Activated naive CD4-positive, alpha-beta T cell (primary cell): Measurements from ENCODE around the gene CSF2RB.

Experiments used
- DNase-seq, 4 experiments: peaks; one replicate each; lab custom pipeline; 2025; lab: John Stamatoyannopoulos, UW

CSF2RB gene

GRCh38 chr22:36921309-36922104 is 8.1 kb downstream of the CSF2RB start:
- DNase-seq, result no peak

- DNase-seq, result no peak
Measured at GRCh38 chr22:36922105-36922608, 8.7 kb downstream of the CSF2RB start.

GRCh38 chr22:36922711-36923110 is 9.3 kb downstream of the CSF2RB start:
- no peak for DNase-seq

- DNase-seq, result no peak
Measured at GRCh38 chr22:36923131-36923788, 9.8 kb downstream of the CSF2RB start.

- no peak for DNase-seq
Measured at GRCh38 chr22:36924151-36924698, 10.8 kb downstream of the CSF2RB start.

GRCh38 chr22:36925388-36926290 is 12.2 kb downstream of the CSF2RB start:
- no peak for DNase-seq

- DNase-seq, result no peak
Measured at GRCh38 chr22:36926309-36926708, 12.9 kb downstream of the CSF2RB start.

- no peak for DNase-seq
Measured at GRCh38 chr22:36926721-36927435, 13.4 kb downstream of the CSF2RB start.

- DNase-seq, result no peak
Measured at GRCh38 chr22:36927671-36928070, 14.2 kb downstream of the CSF2RB start.

- no peak for DNase-seq
Measured at GRCh38 chr22:36928196-36928595, 14.8 kb downstream of the CSF2RB start.

GRCh38 chr22:36928786-36929535 is 15.5 kb downstream of the CSF2RB start:
- DNase-seq, result no peak

- no peak for DNase-seq
Measured at GRCh38 chr22:36929621-36930020, 16.2 kb downstream of the CSF2RB start.

GRCh38 chr22:36930041-36930935 is 16.9 kb downstream of the CSF2RB start:
- no peak for DNase-seq

- DNase-seq, result no peak
Measured at GRCh38 chr22:36931446-36931845, 18.0 kb downstream of the CSF2RB start.

- DNase-seq, result no peak
Measured at GRCh38 chr22:36933629-36934417, 20.4 kb downstream of the CSF2RB start.

GRCh38 chr22:36934418-36935312 is 21.2 kb downstream of the CSF2RB start:
- no peak for DNase-seq

GRCh38 chr22:36935313-36935610 is 21.8 kb downstream of the CSF2RB start:
- DNase-seq, result no peak

GRCh38 chr22:36935694-36936093 is 22.3 kb downstream of the CSF2RB start:
- DNase-seq, result no peak
